H9 (cell line): ENCODE results near the gene ARHGAP1. TPM values are rescaled to one million over a fixed set of nuclear protein-coding genes. Genes with fewer than 3 reads are reported as not detected.

Experiments
- DNase-seq: peaks from one replicate; pipeline ENCODE4 v3.0.0-alpha.2; 2017
- H2AFZ ChIP-seq: one replicate; pipeline ENCODE4 v1.6.1; 2013; ENCODE audit warnings: mild to moderate bottlenecking, low read length, control low read depth, moderate library complexity
- H2AK5ac ChIP-seq: 2 replicates; pipeline ENCODE4 v1.6.1; 2013; ENCODE audit warnings: low read length, control low read depth, mixed read lengths; ENCODE audit not compliant: insufficient read length
- H2BK120ac ChIP-seq: one replicate; pipeline ENCODE4 v1.6.1; 2013; ENCODE audit warnings: low read depth, mild to moderate bottlenecking, low read length, control low read depth, inconsistent platforms; ENCODE audit not compliant: poor library complexity, severe bottlenecking
- H2BK12ac ChIP-seq: 2 replicates; pipeline ENCODE4 v1.6.1; 2013; ENCODE audit warnings: low read length, control low read depth, mixed read lengths, low read depth; ENCODE audit not compliant: insufficient read length
- H2BK15ac ChIP-seq: 2 replicates; pipeline ENCODE4 v1.6.1; 2013; ENCODE audit warnings: low read depth, low read length, control low read depth
- H2BK20ac ChIP-seq: one replicate; pipeline ENCODE4 v1.6.1; 2013; ENCODE audit warnings: low read depth, mild to moderate bottlenecking, low read length, control low read depth, inconsistent platforms; ENCODE audit not compliant: poor library complexity, severe bottlenecking
- H2BK5ac ChIP-seq: 2 replicates; pipeline ENCODE4 v1.6.1; 2013; ENCODE audit warnings: low read length, control low read depth, mixed read lengths; ENCODE audit not compliant: insufficient read length
- H3K14ac ChIP-seq: 2 replicates; pipeline ENCODE4 v1.6.1; 2013; ENCODE audit warnings: low read length, control low read depth; ENCODE audit not compliant: insufficient read depth
- H3K18ac ChIP-seq: 2 replicates; pipeline ENCODE4 v1.6.1; 2013; ENCODE audit warnings: low read depth, mild to moderate bottlenecking, mixed read lengths, low read length, control low read depth; ENCODE audit not compliant: insufficient read length
- H3K23ac ChIP-seq: 2 replicates; pipeline ENCODE4 v1.6.1; 2013; ENCODE audit warnings: low read length, control low read depth, mixed read lengths, low read depth; ENCODE audit not compliant: insufficient read length
- H3K23me2 ChIP-seq: 2 replicates; pipeline ENCODE4 v1.6.1; 2013; ENCODE audit warnings: low read depth, mild to moderate bottlenecking, mixed read lengths, low read length, control low read depth; ENCODE audit not compliant: insufficient read length, poor library complexity, severe bottlenecking
- H3K27ac ChIP-seq: 2 replicates; pipeline ENCODE4 v1.5.1; 2013; ENCODE audit warnings: low read length, control low read depth, mixed read lengths, low read depth; ENCODE audit not compliant: insufficient read length
- H3K27me3 ChIP-seq: 2 replicates; pipeline ENCODE4 v1.6.1; 2013; ENCODE audit warnings: low read length, control low read depth, inconsistent platforms; ENCODE audit not compliant: insufficient read depth
- H3K4ac ChIP-seq: 2 replicates; pipeline ENCODE4 v1.6.1; 2013; ENCODE audit warnings: low read depth, mild to moderate bottlenecking, control low read depth, inconsistent platforms, low read length, moderate library complexity
- H3K4me1 ChIP-seq: 2 replicates; pipeline ENCODE4 v1.6.1; 2013; ENCODE audit warnings: low read length, control low read depth, inconsistent platforms; ENCODE audit not compliant: insufficient read depth
- H3K4me2 ChIP-seq: 2 replicates; pipeline ENCODE4 v1.6.1; 2013; ENCODE audit warnings: low read length, control low read depth, mixed read lengths; ENCODE audit not compliant: insufficient read length, insufficient read depth
- H3K56ac ChIP-seq: 2 replicates; pipeline ENCODE4 v1.6.1; 2013; ENCODE audit warnings: low read depth, mild to moderate bottlenecking, mixed read lengths, low read length, control low read depth; ENCODE audit not compliant: insufficient read length
- H3K79me1 ChIP-seq: 2 replicates; pipeline ENCODE4 v1.6.1; 2013; ENCODE audit warnings: low read depth, mild to moderate bottlenecking, moderate library complexity, low read length, control low read depth, inconsistent platforms; ENCODE audit not compliant: insufficient read depth, poor library complexity, severe bottlenecking
- H3K79me2 ChIP-seq: 2 replicates; pipeline ENCODE4 v1.6.1; 2013; ENCODE audit warnings: low read length, control low read depth, inconsistent platforms; ENCODE audit not compliant: insufficient read depth
- H3K9ac ChIP-seq: 2 replicates; pipeline ENCODE4 v1.6.1; 2013; ENCODE audit warnings: low read length, control low read depth, mixed read lengths; ENCODE audit not compliant: insufficient read length; ENCODE audit errors: extremely low read depth
- H3K9me3 ChIP-seq: one replicate; pipeline ENCODE4 v1.6.1; 2013; ENCODE audit warnings: low read depth, low read length, inconsistent platforms; ENCODE audit not compliant: control insufficient read depth
- H3T11ph ChIP-seq: one replicate; pipeline ENCODE4 v1.6.1; 2013; ENCODE audit warnings: mild to moderate bottlenecking, low read length, control low read depth, inconsistent platforms
- H4K20me1 ChIP-seq: one replicate; pipeline ENCODE4 v1.6.1; 2013; ENCODE audit not compliant: control insufficient read depth, insufficient read length, insufficient read depth
- H4K5ac ChIP-seq: 2 replicates; pipeline ENCODE4 v1.6.1; 2013; ENCODE audit warnings: low read depth, mild to moderate bottlenecking, mixed read lengths, low read length, control low read depth; ENCODE audit not compliant: insufficient read length
- H4K8ac ChIP-seq: replicated peaks from 2 replicates; pipeline ENCODE4 v1.6.1; 2013; ENCODE audit warnings: low read length, control low read depth, mixed read lengths, low read depth; ENCODE audit not compliant: insufficient read length
- H4K91ac ChIP-seq: 2 replicates; pipeline ENCODE4 v1.6.1; 2013; ENCODE audit warnings: low read depth, mild to moderate bottlenecking, moderate library complexity, mixed read lengths, low read length, control low read depth; ENCODE audit not compliant: insufficient read length
- H3K27ac Mint-ChIP-seq, 3 experiments: 2 replicates in 2 of 3; 3 replicates in 1 of 3; pipeline ENCODE4 v1.8.0; 2020 to 2021; ENCODE audit warnings: mixed read lengths in 3 of 3, mild to moderate bottlenecking in 1 of 3, moderate library complexity in 1 of 3
- H3K27me3 Mint-ChIP-seq: 2 replicates; pipeline ENCODE4 v1.8.0; 2021; ENCODE audit warnings: low read depth, mild to moderate bottlenecking, moderate library complexity, mixed read lengths
- H3K36me3 Mint-ChIP-seq, 3 experiments: 2 replicates in 2 of 3; 3 replicates in 1 of 3; pipeline ENCODE4 v1.8.0; 2020 to 2021; ENCODE audit warnings: low read depth in 3 of 3, mixed read lengths in 3 of 3; ENCODE audit not compliant: insufficient read depth in 1 of 3
- H3K4me1 Mint-ChIP-seq, 2 experiments: 2 replicates each; pipeline ENCODE4 v1.8.0; 2020; ENCODE audit warnings: mixed read lengths in 2 of 2
- H3K4me3 Mint-ChIP-seq, 2 experiments: 2 replicates in 1 of 2; 3 replicates in 1 of 2; pipeline ENCODE4 v1.8.0; 2020 to 2021; ENCODE audit warnings: mild to moderate bottlenecking in 2 of 2, mixed read lengths in 2 of 2, moderate library complexity in 1 of 2
- H3K9me3 Mint-ChIP-seq, 2 experiments: 2 replicates in 1 of 2; 3 replicates in 1 of 2; pipeline ENCODE4 v1.8.0; 2020; ENCODE audit warnings: mild to moderate bottlenecking in 2 of 2, mixed read lengths in 2 of 2, moderate library complexity in 1 of 2
- WGBS: extraction: QIAGEN DNeasy Blood & Tissue Kit; methylation state at CpG from one replicate; pipeline ENCODE4 v1.1.7; 2013; ENCODE audit warnings: missing lambda C conversion rate, low lambda C conversion rate, mixed read lengths; ENCODE audit not compliant: insufficient read length; ENCODE audit errors: extremely low coverage; 5-methylcytosine and 5-hydroxymethylcytosine counted together
- total RNA-seq: library from RNA; stranded (reverse); gene quantifications from 2 replicates; pipeline ENCODE4 v1.2.1, GENCODE V29; 2021
- TF ChIP-seq, protein P1 (sequence below): fragments of 200-600 bp; sonication (generic); conservative IDR thresholded peaks from 3 replicates; pipeline ENCODE4 v1.8.0; 2021; ENCODE audit warnings: antibody characterized with exemption, mild to moderate bottlenecking

The ARHGAP1 gene
- total RNA-seq, 1 experiment from 2014 or later, result 45.3 TPM

DNA sequence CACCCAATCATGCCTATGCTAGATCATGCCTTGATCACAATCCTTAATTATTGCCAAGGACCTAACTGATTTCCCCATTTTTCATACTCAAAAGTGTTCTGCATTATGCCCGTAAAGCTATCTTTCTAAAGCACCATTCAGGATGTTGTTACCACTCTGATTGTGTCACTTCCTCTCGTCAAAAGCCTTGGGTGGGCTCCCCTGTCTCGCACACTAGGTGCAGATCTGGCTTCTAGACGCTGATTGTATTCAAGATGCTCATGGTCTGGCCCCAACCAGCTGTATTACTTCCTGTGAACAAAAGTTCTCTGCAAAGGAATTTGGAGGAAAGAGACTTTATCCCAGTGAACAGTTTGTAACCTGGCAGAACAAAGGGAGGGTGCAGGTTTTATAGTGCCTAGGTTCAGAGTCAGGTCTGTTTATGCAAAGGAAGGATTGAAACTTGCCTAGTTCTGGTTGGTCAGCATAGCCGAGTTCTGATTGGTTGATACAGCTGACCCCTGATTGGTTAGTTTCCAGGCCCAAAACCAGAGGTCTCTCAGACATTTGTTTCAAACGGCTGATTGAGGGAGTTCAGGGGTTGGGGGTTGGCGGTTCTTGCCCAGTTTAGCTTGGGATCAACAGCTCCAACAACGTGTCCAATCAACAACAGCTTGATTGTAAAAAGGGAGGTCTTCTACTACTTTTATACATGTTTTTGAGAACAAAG is 57.6 kb downstream of the ARHGAP1 start:
- Histone ChIP-seq H2BK5ac (no peak overlapping the region), H3K23me2 (no peaks in the 10 kb centered on the region), H3K27ac (no peak overlapping the region), H3K9ac (no peak overlapping the region), H3K9me3 (no peaks in the 10 kb centered on the region), H3K14ac (no peak overlapping the region), H3K79me2 (no peaks in the 10 kb centered on the region), H4K20me1 (no peaks in the 10 kb centered on the region), H2BK15ac (no peak overlapping the region), H3K4ac (no peak overlapping the region), H3K4me2 (no peak overlapping the region), H4K91ac (no peak overlapping the region), H3K4me1 (no peaks in the 10 kb centered on the region), H2BK12ac (no peak overlapping the region), H2AFZ (no peak overlapping the region), H4K5ac (no peak overlapping the region), H3T11ph (no peak overlapping the region), H3K18ac (no peak overlapping the region), H2AK5ac (no peak overlapping the region), H4K8ac (no peak overlapping the region), H3K79me1 (no peaks in the 10 kb centered on the region), H3K23ac (no peak overlapping the region), H3K27me3 (no peaks in the 10 kb centered on the region), H2BK20ac (no peak overlapping the region), H3K56ac (no peak overlapping the region), H2BK120ac (no peak overlapping the region)
- H3K4me3 Mint-ChIP-seq, result no peak overlapping the region
- no peaks in the 10 kb centered on the region for H3K9me3 Mint-ChIP-seq
- WGBS, result no CpG with 5 or more reads among the region's 8 CpGs
- H3K27me3 Mint-ChIP-seq, result no peaks in the 10 kb centered on the region
- H3K36me3 Mint-ChIP-seq, result peaks cover 14 to 58% (median 45%) of the 10 kb centered on the region in 3 experiments
- H3K4me1 Mint-ChIP-seq, result no peaks in the 10 kb centered on the region
- no peak for DNase-seq
- H3K27ac Mint-ChIP-seq, result 0 out of 7 replicates have a peak overlapping the region, but pooled peaks of 1 of the 3 experiments have one; percentile 2
- TF ChIP-seq, protein P1, sequence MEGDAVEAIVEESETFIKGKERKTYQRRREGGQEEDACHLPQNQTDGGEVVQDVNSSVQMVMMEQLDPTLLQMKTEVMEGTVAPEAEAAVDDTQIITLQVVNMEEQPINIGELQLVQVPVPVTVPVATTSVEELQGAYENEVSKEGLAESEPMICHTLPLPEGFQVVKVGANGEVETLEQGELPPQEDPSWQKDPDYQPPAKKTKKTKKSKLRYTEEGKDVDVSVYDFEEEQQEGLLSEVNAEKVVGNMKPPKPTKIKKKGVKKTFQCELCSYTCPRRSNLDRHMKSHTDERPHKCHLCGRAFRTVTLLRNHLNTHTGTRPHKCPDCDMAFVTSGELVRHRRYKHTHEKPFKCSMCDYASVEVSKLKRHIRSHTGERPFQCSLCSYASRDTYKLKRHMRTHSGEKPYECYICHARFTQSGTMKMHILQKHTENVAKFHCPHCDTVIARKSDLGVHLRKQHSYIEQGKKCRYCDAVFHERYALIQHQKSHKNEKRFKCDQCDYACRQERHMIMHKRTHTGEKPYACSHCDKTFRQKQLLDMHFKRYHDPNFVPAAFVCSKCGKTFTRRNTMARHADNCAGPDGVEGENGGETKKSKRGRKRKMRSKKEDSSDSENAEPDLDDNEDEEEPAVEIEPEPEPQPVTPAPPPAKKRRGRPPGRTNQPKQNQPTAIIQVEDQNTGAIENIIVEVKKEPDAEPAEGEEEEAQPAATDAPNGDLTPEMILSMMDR, result no peak
